ENCODE data around the gene SLC18A2.

- no peak for TF ChIP-seq CTCF (IDR thresholded peaks at IDR 0.05)
- TF ChIP-seq POLR2A (IDR thresholded peaks at IDR 0.05) = no peak
These were observed 83.5 kb downstream of the SLC18A2 start for GRCh38 chr10:117324367-117324766.

Measured in Peyer's patch (tissue), 4 donors.